Mesodermal cell (in vitro differentiated cells): ENCODE data around the gene CDC45.
"Not testable (repeated sequence)": the region's sequence is repeated elsewhere in the genome, so short reads cannot be mapped to it uniquely, and the experiment has no call there.

ENCODE experiments used
- H3K27ac ChIP-seq: 2 replicates; pipeline ENCODE4 v1.7.0; 2013; ENCODE audit warnings: mild to moderate bottlenecking, low read depth, low read length, moderate library complexity; ENCODE audit not compliant: severe bottlenecking
- H3K36me3 ChIP-seq: 2 replicates; pipeline ENCODE4 v1.7.1; 2013; ENCODE audit warnings: mild to moderate bottlenecking, low read length, moderate library complexity; ENCODE audit not compliant: control insufficient read depth, insufficient read depth
- H3K4me1 ChIP-seq: one replicate; pipeline ENCODE4 v1.7.1; 2013; ENCODE audit warnings: mild to moderate bottlenecking, low read length; ENCODE audit not compliant: insufficient read depth, control insufficient read depth, poor library complexity, severe bottlenecking
- H3K4me3 ChIP-seq: 2 replicates; pipeline ENCODE4 v1.7.0; 2013; ENCODE audit warnings: low read length, control low read depth, mild to moderate bottlenecking; ENCODE audit not compliant: insufficient read depth, poor library complexity, severe bottlenecking; ENCODE audit errors: extremely low read depth
- H3K9me3 ChIP-seq: 2 replicates; pipeline ENCODE4 v1.7.1; 2013; ENCODE audit warnings: mild to moderate bottlenecking, low read length, moderate library complexity; ENCODE audit not compliant: control insufficient read depth
- WGBS, 2 experiments: methylation state at CpG; one replicate each; pipeline ENCODE4 v1.1.5; 2013; ENCODE audit warnings: missing lambda C conversion rate in 2 of 2; ENCODE audit not compliant: insufficient coverage in 2 of 2; 5-methylcytosine and 5-hydroxymethylcytosine counted together

CDC45 gene

GRCh38 chr22:19535001-19535400 lies 55.3 kb downstream of the CDC45 start:
- Histone ChIP-seq H3K27ac (no peak overlapping the region), H3K36me3 (no peaks in the 10 kb centered on the region), H3K4me3 (no peak overlapping the region), H3K4me1 (no peaks in the 10 kb centered on the region), H3K9me3 (no peaks in the 10 kb centered on the region)
- WGBS, 2 experiments: 80% methylated on average over 1 of the region's 3 CpGs; no CpG with 5 or more reads in 1 of the 2 experiments

GRCh38 chr22:19536564-19536963 lies 56.8 kb downstream of the CDC45 start:
- Histone ChIP-seq H3K9me3 (no peaks in the 10 kb centered on the region), H3K36me3 (no peaks in the 10 kb centered on the region), H3K4me1 (no peaks in the 10 kb centered on the region), H3K27ac (no peak overlapping the region), H3K4me3 (no peak overlapping the region)
- 91 to 100% methylated on average over 6 to 7 of the region's 9 CpGs for WGBS, 2 experiments

GRCh38 chr22:19537941-19538488 lies 58.3 kb downstream of the CDC45 start:
- H3K4me1 ChIP-seq: no peaks in the 10 kb centered on the region
- H3K9me3 ChIP-seq: no peaks in the 10 kb centered on the region
- no peaks in the 10 kb centered on the region for H3K36me3 ChIP-seq
- H3K4me3 ChIP-seq: no peak overlapping the region
- no peak overlapping the region for H3K27ac ChIP-seq
- 89 to 100% methylated on average over 3 of the region's 5 CpGs for WGBS, 2 experiments

GRCh38 chr22:19540394-19540793 lies 60.7 kb downstream of the CDC45 start:
- Histone ChIP-seq H3K4me3 (no peak overlapping the region), H3K27ac (no peak overlapping the region), H3K9me3 (no peaks in the 10 kb centered on the region), H3K4me1 (no peaks in the 10 kb centered on the region), H3K36me3 (no peaks in the 10 kb centered on the region)

- H3K9me3 ChIP-seq: no peaks in the 10 kb centered on the region
- no peak overlapping the region for H3K27ac ChIP-seq
- no peaks in the 10 kb centered on the region for H3K4me1 ChIP-seq
- H3K36me3 ChIP-seq: no peaks in the 10 kb centered on the region
- 89 to 92% methylated on average over 14 to 16 of the region's 16 CpGs for WGBS, 2 experiments
- H3K4me3 ChIP-seq: no peak overlapping the region
These were observed 64.4 kb downstream of the CDC45 start for GRCh38 chr22:19543970-19544708.

GRCh38 chr22:19545935-19546207 lies 66.2 kb downstream of the CDC45 start:
- H3K4me1 ChIP-seq: no peaks in the 10 kb centered on the region
- H3K9me3 ChIP-seq: no peaks in the 10 kb centered on the region
- no peaks in the 10 kb centered on the region for H3K36me3 ChIP-seq
- H3K27ac ChIP-seq: no peak overlapping the region
- WGBS, 2 experiments: 93 to 100% methylated on average over 2 to 5 of the region's 5 CpGs
- no peak overlapping the region for H3K4me3 ChIP-seq

GRCh38 chr22:19546680-19547079 lies 67.0 kb downstream of the CDC45 start:
- Histone ChIP-seq H3K36me3 (no peaks in the 10 kb centered on the region), H3K27ac (no peak overlapping the region), H3K4me1 (no peaks in the 10 kb centered on the region), H3K4me3 (no peak overlapping the region), H3K9me3 (no peaks in the 10 kb centered on the region)
- WGBS, 2 experiments: 72 to 83% methylated on average over 5 to 6 of the region's 6 CpGs

- Histone ChIP-seq H3K27ac (no peak overlapping the region), H3K4me1 (no peaks in the 10 kb centered on the region), H3K4me3 (no peak overlapping the region), H3K9me3 (peaks cover 2% of the 10 kb centered on the region), H3K36me3 (no peaks in the 10 kb centered on the region)
- 84 to 100% methylated on average over 1 to 3 of the region's 8 CpGs for WGBS, 2 experiments
These were observed 67.9 kb downstream of the CDC45 start for GRCh38 chr22:19547620-19548019.

GRCh38 chr22:19548427-19548826 lies 68.7 kb downstream of the CDC45 start:
- 93 to 95% methylated on average over 4 to 5 of the region's 5 CpGs for WGBS, 2 experiments
- H3K36me3 ChIP-seq, H3K4me3 ChIP-seq, H3K27ac ChIP-seq, H3K4me1 ChIP-seq, H3K9me3 ChIP-seq: not testable (repeated sequence)

GRCh38 chr22:19548964-19549363 lies 69.2 kb downstream of the CDC45 start:
- H3K27ac ChIP-seq: no peak overlapping the region
- WGBS, 2 experiments: 90 to 100% methylated on average over 1 to 2 of the region's 2 CpGs
- H3K4me3 ChIP-seq: no peak overlapping the region
- peaks cover 5% of the 10 kb centered on the region for H3K9me3 ChIP-seq
- H3K36me3 ChIP-seq: no peaks in the 10 kb centered on the region
- H3K4me1 ChIP-seq: no peaks in the 10 kb centered on the region

- Histone ChIP-seq H3K27ac (no peak overlapping the region), H3K4me3 (no peak overlapping the region), H3K4me1 (no peaks in the 10 kb centered on the region), H3K36me3 (no peaks in the 10 kb centered on the region), H3K9me3 (peaks cover 5% of the 10 kb centered on the region)
- 91 to 95% methylated on average over 5 to 7 of the region's 7 CpGs for WGBS, 2 experiments
These were observed 69.7 kb downstream of the CDC45 start for GRCh38 chr22:19549428-19549827.
